NAMALWA (cell line): ENCODE data around the gene DUSP15.
"Not testable (repeated sequence)": the region's sequence is repeated elsewhere in the genome, so short reads cannot be mapped to it uniquely, and the experiment has no call there.

Source experiments
- DNase-seq: peaks from one replicate; pipeline ENCODE4 v3.0.0-alpha.2; 2015; ENCODE audit warnings: low spot score

The DUSP15 gene

DNA sequence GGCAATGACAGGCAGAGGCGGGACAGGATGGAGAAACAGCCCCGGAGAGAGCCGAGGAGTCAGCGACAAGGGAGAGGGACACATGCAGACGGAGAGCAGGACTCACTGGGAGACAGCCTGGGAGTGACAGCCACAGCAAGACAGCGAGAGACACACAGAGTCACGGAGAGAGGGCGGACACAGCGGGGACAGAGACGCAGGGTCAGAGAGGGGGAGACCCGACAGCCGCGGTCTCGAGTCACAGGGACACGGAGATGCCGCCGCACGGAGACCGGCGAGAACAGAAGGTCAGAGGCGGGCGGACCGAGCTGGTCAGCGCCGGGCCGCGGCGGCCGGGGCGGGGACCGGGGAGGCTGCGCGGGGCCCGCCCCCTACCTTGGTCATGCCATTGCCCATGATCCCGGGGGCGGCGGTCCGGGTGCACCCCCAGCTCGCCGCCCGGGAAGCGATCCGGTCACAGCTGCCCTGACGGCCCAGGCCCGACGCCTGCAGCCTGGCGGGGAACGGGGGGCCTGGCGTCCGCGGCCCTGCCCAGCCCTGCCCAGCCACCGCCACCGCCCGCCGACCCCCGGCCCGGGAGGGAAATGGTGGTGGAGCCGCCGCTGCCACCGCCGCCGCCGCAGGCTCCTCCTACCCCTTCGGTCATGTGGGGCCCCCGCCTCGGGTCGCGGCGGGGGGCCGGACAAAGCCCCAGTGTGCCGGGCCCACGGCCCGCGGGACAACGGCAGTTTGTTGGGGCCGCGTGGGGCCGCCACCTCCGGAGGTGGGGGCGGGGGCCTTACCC lies at the start of gene DUSP15, which contains the start of gene TTLL9:
DUSP15 (minus strand) TSS at position 586 of the 784 bp plus-strand sequence; CDS start at position 396, 190 bp downstream.
TTLL9 (plus strand) TSS at position 693 of the 784 bp plus-strand sequence. CDS start 493 bp downstream, outside the sequence.
- no peak for DNase-seq

DNA sequence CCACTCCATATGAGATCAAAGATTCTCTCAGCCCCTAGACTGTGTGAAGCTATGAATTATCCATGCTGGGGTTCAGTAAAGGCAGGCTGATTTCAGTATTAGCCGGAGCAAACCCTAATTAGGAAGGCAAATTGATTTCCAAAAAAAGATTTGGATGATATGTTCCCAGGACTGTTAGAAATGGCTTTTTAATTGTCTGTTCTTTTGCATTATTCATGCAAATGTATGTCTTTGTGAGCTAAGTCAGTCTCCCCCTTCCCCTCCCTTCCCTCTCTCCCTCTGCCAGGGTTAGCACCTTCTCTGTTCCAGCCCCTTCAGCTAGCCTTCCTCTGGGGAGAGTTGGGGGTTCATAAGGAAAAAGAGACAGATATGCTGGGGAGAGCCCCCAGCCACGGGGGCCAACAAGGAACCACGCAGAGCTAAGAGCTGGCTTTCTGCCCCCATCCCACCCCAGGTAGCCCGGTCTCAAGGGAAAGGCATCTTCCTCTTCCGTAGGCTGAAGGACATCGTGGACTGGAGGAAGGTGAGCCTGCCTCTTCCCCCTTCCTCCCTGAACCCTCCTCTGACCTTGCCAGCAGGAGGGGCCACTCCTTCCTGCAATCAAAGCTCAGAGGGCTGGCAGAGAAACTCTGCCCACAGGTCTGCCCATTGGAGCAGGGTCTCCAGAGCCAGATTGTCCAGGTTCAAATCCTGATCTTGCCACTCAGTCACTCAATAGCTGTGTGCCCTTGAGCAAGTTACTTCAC lies 49.3 kb upstream of the DUSP15 start:
- DNase-seq = no peak

GRCh38 chr20:31918466-31919105 lies 48.3 kb upstream of the DUSP15 start:
- DNase-seq = no peak

DNA sequence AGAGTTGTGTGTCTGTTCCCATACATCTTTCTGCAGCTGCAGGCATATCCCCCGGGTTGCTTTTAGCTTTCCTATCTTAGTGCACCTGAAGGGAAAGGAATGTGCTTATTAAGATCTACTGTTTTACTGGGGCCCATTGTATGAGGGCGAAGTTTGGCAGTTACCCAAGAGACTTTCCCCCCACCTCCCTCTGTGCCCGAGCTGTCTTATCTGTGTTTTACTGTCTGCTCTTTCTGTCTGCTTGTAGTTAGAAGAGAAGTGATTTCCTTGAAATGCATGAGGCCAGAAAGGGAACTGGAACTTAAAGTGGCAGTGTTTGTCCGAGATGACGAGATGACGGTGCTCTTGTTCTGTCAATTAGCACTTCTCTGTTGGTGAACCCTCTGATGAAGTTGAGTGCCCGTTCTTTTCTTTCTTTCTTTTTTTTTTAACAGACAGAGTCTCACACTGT lies 47.7 kb upstream of the DUSP15 start:
- not testable (repeated sequence) for DNase-seq

DNA sequence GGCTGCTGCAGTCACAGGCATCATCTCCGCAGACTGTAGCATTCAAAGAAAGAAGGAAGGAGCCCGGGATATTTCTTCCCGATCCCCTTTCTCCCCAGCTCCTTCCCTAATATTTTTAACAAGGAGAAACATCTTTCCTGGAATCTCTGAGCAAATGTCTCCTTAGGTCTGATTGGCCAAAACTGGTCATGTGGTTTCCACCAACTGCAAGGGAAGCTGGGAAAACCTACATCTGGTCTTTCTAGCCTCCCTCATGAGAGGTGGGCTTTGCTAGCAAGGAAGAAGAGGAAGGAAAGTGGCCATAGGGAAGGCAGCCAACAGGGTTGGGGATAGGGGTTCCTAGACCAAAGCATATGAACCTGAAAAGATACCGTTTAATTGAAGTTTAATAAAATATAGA lies 46.4 kb upstream of the DUSP15 start:
- DNase-seq = no peak

DNA sequence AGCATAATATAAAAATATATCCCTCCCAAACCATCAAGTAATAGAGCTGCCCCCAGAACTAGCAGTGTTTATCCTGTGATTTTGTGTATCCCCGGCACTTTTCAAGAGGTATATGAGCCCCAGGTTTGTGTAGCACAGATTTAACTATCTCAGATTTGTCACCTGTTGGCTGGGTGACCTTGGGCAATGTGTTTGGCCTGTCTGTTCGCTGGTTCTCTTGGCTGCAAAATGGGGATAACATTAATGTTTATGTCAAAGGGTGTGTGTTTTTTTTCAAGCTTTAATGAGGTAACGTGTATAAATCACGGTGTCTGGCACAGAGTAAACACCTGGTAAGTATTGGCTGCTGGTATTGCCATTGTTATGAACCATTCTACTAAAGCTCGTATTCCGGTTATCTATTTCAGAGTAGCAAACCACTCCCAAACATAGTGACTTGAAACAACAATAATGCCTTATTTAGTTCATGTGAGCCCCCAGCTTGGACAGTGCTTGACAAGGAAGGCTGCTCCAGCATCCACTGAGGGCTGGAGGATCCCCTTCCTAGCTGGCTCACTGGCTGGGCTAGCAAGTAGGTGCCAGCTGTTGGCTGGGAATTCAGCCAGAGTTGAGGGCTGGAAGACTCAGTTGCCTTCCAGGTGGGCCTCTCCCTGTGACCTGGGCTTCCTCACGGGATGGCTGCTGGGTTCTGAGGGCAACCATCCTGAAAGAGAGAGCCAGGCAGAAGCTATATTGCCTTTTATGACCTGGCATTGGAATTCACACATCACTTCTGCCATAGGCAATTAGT lies 45.4 kb upstream of the DUSP15 start:
- DNase-seq = no peak

DNA sequence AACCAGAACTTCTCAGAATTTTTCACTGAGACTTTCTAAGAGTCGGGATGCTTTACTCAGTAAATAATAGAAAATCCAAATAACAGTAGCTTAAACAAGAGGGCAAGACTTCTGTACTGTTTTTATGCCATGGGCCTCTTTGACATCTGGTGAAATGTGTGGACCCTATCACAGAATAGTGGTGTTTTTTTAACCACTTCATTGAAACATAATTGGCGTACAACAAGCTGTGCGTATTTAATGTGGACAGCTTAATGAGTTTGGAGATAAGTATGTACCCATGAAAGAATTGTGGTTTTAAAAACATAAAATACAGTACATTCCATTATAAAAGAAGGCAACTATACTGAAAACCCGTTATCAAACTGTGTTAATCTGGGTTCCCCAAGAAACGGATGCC lies 43.8 kb upstream of the DUSP15 start:
- DNase-seq = no peak

GRCh38 chr20:31913431-31914157 lies 43.3 kb upstream of the DUSP15 start:
- no peak for DNase-seq

DNA sequence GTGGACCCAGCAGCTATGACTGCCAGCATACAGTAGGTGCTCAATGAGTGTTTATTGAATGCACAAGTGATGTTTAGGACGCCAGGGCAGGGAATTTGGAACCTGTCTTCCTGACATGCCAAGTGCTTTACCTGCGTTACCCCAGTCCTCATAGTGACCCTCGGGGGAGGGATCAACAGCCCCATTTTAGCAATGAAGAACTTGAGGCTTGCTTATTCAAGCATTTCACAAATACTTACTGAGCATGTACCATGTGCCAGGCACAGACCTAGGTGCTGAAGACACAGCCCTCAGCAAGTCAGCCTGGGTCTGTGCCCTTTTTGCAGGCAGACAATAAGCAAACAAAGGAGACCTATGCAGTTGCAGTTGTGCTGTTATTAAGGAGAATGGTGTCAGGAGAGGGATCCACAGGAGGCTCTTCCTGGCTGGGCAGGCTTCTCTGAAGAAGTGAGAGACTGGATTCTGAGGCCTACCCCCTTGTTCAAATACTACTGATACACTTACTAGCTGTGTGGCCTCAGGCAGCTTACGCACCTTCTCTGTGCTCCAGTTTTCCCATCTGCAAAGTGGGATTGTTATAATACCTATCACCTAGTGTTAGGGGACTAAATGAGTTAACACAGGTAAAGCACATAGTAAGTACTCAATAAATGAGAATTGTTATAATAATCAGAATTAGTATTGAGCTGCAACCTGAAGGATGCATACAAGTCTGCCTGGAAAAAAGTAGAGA lies 39.9 kb upstream of the DUSP15 start:
- no peak for DNase-seq

GRCh38 chr20:31909253-31910070 lies 39.1 kb upstream of the DUSP15 start:
- DNase-seq = no peak

DNA sequence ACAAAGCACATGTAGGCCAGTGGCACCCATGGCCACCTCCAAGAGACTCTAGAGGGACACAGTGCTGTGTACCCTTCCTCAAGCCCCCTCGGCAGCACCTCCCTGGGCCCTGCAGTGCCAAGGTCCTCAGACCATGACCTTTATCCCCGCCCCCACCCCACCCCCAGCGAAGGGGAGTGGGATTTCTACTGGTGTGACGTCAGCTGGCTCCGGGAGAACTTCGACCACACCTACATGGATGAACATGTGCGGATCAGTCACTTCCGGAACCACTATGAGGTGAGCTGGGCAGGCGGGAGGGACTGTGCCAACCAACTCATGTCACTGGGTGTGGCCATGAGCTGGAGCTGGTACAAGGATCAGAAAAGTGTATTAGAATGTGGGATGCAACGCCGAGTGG lies 38.1 kb upstream of the DUSP15 start:
- DNase-seq = no peak

- DNase-seq = no peak
Measured at GRCh38 chr20:31908016-31908415, 37.7 kb upstream of the DUSP15 start.

DNA sequence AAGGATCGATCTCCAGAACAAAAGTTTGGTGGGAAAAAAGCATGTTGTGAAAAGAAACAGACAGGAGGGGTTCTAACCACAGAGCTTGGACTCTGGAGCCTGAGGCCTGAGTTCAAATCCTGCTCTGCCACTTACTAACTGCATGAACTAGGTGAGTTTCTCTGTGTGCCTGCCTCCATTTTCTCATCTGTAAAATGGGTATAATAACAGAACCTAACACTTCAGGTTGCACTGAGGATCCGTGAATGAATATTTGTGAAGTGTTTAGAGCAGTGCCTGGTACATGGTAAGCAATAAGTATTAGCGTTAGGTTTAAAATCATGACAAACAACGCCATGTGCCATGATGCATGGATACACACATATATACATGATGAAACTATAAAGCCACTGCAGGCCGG lies 36.7 kb upstream of the DUSP15 start:
- no peak for DNase-seq

DNA sequence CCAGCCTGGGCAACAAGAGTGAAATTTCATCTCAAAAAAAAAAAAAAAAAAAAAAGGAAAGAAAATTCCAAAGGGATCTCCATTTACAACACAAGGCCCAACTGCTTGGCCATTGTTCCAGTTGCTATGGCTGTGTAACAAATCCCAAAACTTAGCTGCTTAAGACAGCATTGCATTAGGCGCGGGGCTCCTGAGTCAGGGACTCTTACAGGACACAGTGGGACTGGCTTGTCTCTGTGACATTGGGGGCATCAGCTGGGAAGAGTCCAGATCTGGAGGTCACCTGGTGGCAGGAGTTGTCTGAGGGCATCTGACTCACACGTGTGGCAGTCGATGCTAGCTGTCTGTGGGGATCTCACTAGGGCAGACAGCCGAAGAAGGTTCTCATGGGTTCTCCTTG lies 35.7 kb upstream of the DUSP15 start:
- DNase-seq = no peak

DNA sequence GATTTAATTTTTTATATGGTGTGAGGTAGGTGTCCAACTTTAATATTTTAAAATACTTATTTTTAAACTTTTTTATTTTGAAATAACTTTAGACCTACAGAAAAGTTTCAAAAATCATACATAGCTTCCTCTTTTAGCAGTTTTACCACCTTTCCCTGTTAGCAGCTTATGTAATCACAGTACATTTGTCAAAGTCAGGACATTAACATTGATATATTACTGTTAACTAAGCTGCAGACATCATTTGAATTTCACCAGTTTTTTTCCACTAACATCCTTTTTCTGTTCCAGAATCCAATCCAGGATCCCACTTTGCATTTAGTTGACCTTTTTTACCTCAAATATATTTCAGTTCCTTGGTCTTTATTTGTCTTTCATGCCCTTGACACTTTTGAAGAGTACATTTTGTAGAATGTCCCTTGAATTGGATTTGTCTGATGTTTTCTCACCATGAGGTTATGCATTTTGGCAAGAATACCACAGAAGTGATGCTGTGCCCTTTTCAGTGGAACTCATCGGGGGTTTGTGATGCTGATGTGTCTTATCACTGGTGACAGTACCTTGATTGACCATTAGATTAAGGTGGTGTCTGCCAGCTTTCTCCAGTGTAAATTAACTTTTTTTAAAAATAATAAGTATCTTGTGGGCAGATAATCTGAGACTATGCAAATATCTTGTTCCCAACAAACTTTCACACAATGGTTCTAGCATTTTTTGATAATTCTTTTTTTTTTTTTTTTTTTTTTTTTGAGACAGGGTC lies 33.5 kb upstream of the DUSP15 start:
- DNase-seq = no peak

DNA sequence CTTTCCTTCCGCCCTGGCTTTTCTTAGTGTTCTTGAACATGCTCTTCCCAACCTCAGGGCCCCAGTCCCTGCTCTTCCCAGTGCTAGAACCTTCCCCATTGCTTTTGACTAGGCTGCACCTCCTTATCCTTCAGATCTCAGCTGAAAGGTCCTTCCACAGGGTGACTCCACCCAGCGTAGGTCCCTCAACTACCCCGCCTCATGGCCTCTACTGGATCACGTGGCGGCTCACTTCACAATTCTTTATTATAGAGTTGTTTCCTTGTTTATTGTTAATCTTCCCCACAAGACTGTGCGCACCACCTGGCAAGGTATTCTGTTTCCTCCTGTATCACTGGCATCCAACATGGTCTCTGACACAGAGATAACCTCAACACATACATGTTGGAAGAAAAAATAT lies 31.3 kb upstream of the DUSP15 start:
- no peak for DNase-seq

- no peak for DNase-seq
Measured at GRCh38 chr20:31897541-31897940, 27.2 kb upstream of the DUSP15 start.

DNA sequence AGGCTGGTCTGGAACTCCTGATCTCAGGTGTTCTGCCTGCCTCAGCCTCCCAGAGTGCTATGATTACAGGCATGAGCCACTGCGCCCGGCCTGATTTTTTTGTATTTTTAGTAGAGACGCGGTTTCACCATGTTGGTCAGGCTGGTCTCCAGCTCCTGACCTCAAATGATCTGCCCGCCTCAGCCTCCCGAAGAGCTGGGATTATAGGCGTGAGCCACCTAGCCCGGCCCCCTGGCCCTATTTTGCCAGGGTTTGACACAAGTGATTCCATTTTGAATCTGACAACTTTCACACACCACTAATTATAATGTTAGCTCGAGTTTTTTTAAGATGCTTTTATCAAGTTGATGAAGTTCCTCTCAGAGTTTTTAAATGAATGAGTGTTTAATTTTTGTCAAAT lies 25.7 kb upstream of the DUSP15 start:
- DNase-seq = no peak
